K562 (cell line): ENCODE results near the gene NT5C3B. TPM values are rescaled to one million over a fixed set of nuclear protein-coding genes. Genes with fewer than 3 reads are reported as not detected.

Source experiments
- ATAC-seq: fragments of 200-7000 bp; cut with Tn5 transposase; 3 replicates; pipeline ENCODE4 v1.9.1; 2020; ENCODE audit warnings: moderate library complexity
- BruUV-seq: library from RNA; stranded (reverse); fragments of 400-500 nt; replicated peaks from 2 replicates; lab custom pipeline; 2021; lab: Mats Ljungman, UMichigan
- CTCF ChIA-PET: fragments of 300-600 bp; formaldehyde crosslinking; extraction: SDS; loops from one replicate; lab custom pipeline; 2021; ENCODE audit warnings: low intra/inter-chr PET ratio; lab: Yijun Ruan, JAX
- POLR2A ChIA-PET: fragments of 300-600, 350-650 bp; sonication (Branson Sonifier 250); formaldehyde crosslinking; extraction: SDS; loops from one replicate; lab custom pipeline; 2021; ENCODE audit warnings: antibody characterized with exemption, inconsistent platforms; lab: Yijun Ruan, JAX
- DNase-seq, 4 experiments: peaks; one replicate each; pipeline versions ENCODE4 v3.0.0 to v3.0.0-alpha.2; 2011 to 2018; ENCODE audit warnings: low spot score in 3 of 4, mixed read lengths in 3 of 4; ENCODE audit errors: extremely low read depth in 1 of 4
- FAIRE-seq: peaks from 2 replicates; lab custom pipeline; 2011; peaks lifted over from hg19 to GRCh38; lab: Jason Lieb, UNC
- H2AFZ ChIP-seq: 2 replicates; pipeline ENCODE4 v1.6.0; 2011; ENCODE audit warnings: low read depth, low read length, control low read depth, inconsistent platforms
- H3K27ac ChIP-seq: fragments of 200-600 bp; 3 replicates; pipeline ENCODE4 v1.8.0; 2011; ENCODE audit warnings: low read depth, mild to moderate bottlenecking, control low read depth, inconsistent platforms, low read length, moderate library complexity, mixed read lengths; ENCODE audit errors: extremely low read depth
- H3K27me3 ChIP-seq, 2 experiments: fragments of 300-600 bp in 1 of 2; 2 replicates in 1 of 2; 3 replicates in 1 of 2; pipeline versions ENCODE4 v1.6.0 to v1.8.0; 2011; ENCODE audit warnings: inconsistent platforms in 2 of 2, low read length in 2 of 2, mild to moderate bottlenecking in 1 of 2, mixed read lengths in 1 of 2, moderate library complexity in 1 of 2; ENCODE audit not compliant: control insufficient read depth in 2 of 2, insufficient read depth in 2 of 2
- H3K36me3 ChIP-seq: fragments of 300-600 bp; 3 replicates; pipeline ENCODE4 v1.8.0; 2011; ENCODE audit warnings: mild to moderate bottlenecking, low read length, inconsistent platforms; ENCODE audit not compliant: control insufficient read depth, insufficient read depth
- H3K4me1 ChIP-seq, 2 experiments: fragments of 200-600 bp in 1 of 2; replicated peaks in 1 of 2; 2 replicates in 1 of 2; 3 replicates in 1 of 2; pipeline versions ENCODE4 v1.5.1 to v1.8.0; 2011; ENCODE audit warnings: inconsistent platforms in 2 of 2, low read length in 2 of 2, mild to moderate bottlenecking in 1 of 2, mixed read lengths in 1 of 2, moderate library complexity in 1 of 2; ENCODE audit not compliant: control insufficient read depth in 2 of 2, insufficient read depth in 2 of 2
- H3K4me2 ChIP-seq: 2 replicates; pipeline ENCODE4 v1.6.1; 2011; ENCODE audit warnings: low read length, control low read depth, inconsistent platforms, mixed read lengths; ENCODE audit not compliant: insufficient read depth
- H3K4me3 ChIP-seq: fragments of 200-600 bp; sonication (generic), shearing (Covaris generic); 2 replicates; pipeline ENCODE4 v1.5.1; 2016; ENCODE audit warnings: control low read depth, inconsistent platforms
- H3K79me2 ChIP-seq: fragments of 200-600 bp; 3 replicates; pipeline ENCODE4 v1.8.0; 2011; ENCODE audit warnings: low read length, inconsistent platforms; ENCODE audit not compliant: control insufficient read depth, insufficient read depth
- H3K9ac ChIP-seq, 2 experiments: 2 replicates each; pipeline versions ENCODE4 v1.6.0 to v1.6.1; 2011; ENCODE audit warnings: low read depth in 2 of 2, low read length in 2 of 2, control low read depth in 1 of 2, inconsistent platforms in 1 of 2, mild to moderate bottlenecking in 1 of 2, mixed read lengths in 1 of 2; ENCODE audit not compliant: insufficient read depth in 1 of 2
- H3K9me1 ChIP-seq: one replicate; pipeline ENCODE4 v1.6.0; 2011; ENCODE audit warnings: inconsistent platforms, mild to moderate bottlenecking, low read length, moderate library complexity; ENCODE audit not compliant: control insufficient read depth, insufficient read depth
- H3K9me3 ChIP-seq: replicated peaks from 2 replicates; pipeline ENCODE4 v1.5.1; 2011; ENCODE audit warnings: low read depth, low read length, inconsistent platforms; ENCODE audit not compliant: control insufficient read depth, insufficient read depth
- H4K20me1 ChIP-seq: replicated peaks from 2 replicates; pipeline ENCODE4 v1.6.1; 2011; ENCODE audit warnings: low read length, inconsistent platforms, mixed read lengths; ENCODE audit not compliant: control insufficient read depth, insufficient read depth
- HDAC6 ChIP-seq: IDR thresholded peaks from 2 replicates; pipeline ENCODE4 v1.6.1; 2012; ENCODE audit warnings: low read depth, mild to moderate bottlenecking, control low read depth, inconsistent platforms, low read length, moderate library complexity
- KAT2B ChIP-seq: IDR thresholded peaks from one replicate; pipeline ENCODE4 v1.6.1; 2012; ENCODE audit warnings: low read depth, mild to moderate bottlenecking, control low read depth, inconsistent platforms, low read length, moderate library complexity
- MAZ ChIP-seq, 2 experiments: fragments of 450-650 bp in 1 of 2; sonication (generic) in 1 of 2; formaldehyde crosslinking; IDR thresholded peaks in 1 of 2; conservative IDR thresholded peaks in 1 of 2; 2 replicates each; pipeline versions ENCODE4 v1.4.0 to v1.5.0; 2020; ENCODE audit warnings: mild to moderate bottlenecking in 1 of 2, missing genetic modification reagents in 1 of 2
- POLR2H ChIP-seq: IDR thresholded peaks from 2 replicates; pipeline ENCODE4 v1.6.1; 2016; ENCODE audit warnings: missing genetic modification characterization, low read depth, mild to moderate bottlenecking, control low read depth, missing compliant biosample characterization, moderate library complexity
- RBM34 ChIP-seq: fragments of 200-400 bp; formaldehyde crosslinking; IDR thresholded peaks from 2 replicates; pipeline ENCODE4 v1.6.1; 2018; ENCODE audit warnings: low read length, borderline replicate concordance; ENCODE audit not compliant: insufficient read depth
- SMC3 ChIP-seq: conservative IDR thresholded peaks from 2 replicates; pipeline ENCODE4 v1.6.1; 2011; ENCODE audit warnings: low read depth, low read length, improper control_type of control experiment; ENCODE audit not compliant: insufficient read depth
- SPI1 ChIP-seq: IDR thresholded peaks from 2 replicates; pipeline ENCODE4 v1.6.1; 2011; ENCODE audit warnings: low read depth, low read length, control low read depth, borderline replicate concordance
- STAG1 ChIP-seq: sonication (generic); formaldehyde crosslinking; IDR thresholded peaks from 2 replicates; pipeline ENCODE4 v1.5.0; 2020; ENCODE audit warnings: missing genetic modification reagents, borderline replicate concordance
- TAF1 ChIP-seq: IDR thresholded peaks from 2 replicates; pipeline ENCODE4 v1.6.1; 2011; ENCODE audit warnings: mild to moderate bottlenecking, low read length, moderate library complexity; ENCODE audit not compliant: insufficient read depth, control insufficient read depth, severe bottlenecking; ENCODE audit errors: extremely low read depth
- TEAD4 ChIP-seq, 2 experiments: sonication (generic) in 1 of 2; formaldehyde crosslinking in 1 of 2; IDR thresholded peaks; 2 replicates each; pipeline versions ENCODE4 v1.6.1 to v1.8.0; 2012 to 2022; ENCODE audit warnings: borderline replicate concordance in 1 of 2, inconsistent platforms in 1 of 2, low read length in 1 of 2, mild to moderate bottlenecking in 1 of 2, missing genetic modification reagents in 1 of 2
- ZBTB11 ChIP-seq, 3 experiments: fragments of 200-800 bp in 1 of 3; fragments of 250-450 bp in 1 of 3; fragments of 450-650 bp in 1 of 3; sonication (Bioruptor Pico) in 1 of 3; sonication (Bioruptor generic) in 1 of 3; formaldehyde crosslinking in 1 of 3; IDR thresholded peaks; 2 replicates each; pipeline versions ENCODE4 v1.6.1 to v1.8.0; 2016 to 2022; ENCODE audit warnings: mild to moderate bottlenecking in 2 of 3, missing genetic modification characterization in 2 of 3, missing compliant biosample characterization in 1 of 3, moderate library complexity in 1 of 3
- ZFP30 ChIP-seq: fragments of 250-450 bp; sonication (Bioruptor Pico); IDR thresholded peaks from 2 replicates; pipeline ENCODE4 v1.8.0; 2022; ENCODE audit warnings: moderate library complexity, mild to moderate bottlenecking, inconsistent platforms, borderline replicate concordance
- ZNF133 ChIP-seq: fragments of 250-450 bp; sonication (Bioruptor Pico); IDR thresholded peaks from 2 replicates; pipeline ENCODE4 v1.4.0; 2020; ENCODE audit warnings: mild to moderate bottlenecking
- ZNF263 ChIP-seq: sonication (generic); formaldehyde crosslinking; IDR thresholded peaks from 2 replicates; pipeline ENCODE4 v1.8.0; 2022; ENCODE audit warnings: mild to moderate bottlenecking, missing genetic modification reagents, borderline replicate concordance
- WGBS: fragments of 100-300 bp; shearing (Covaris generic); methylation state at CpG from one replicate; pipeline ENCODE4 v1.1.6; 2016; ENCODE audit warnings: low coverage, mixed read lengths; ENCODE audit not compliant: insufficient coverage; ENCODE audit errors: missing lambda C conversion rate; 5-methylcytosine and 5-hydroxymethylcytosine counted together
- in situ Hi-C: fragments of 300-500 bp; cut with MboI; formaldehyde crosslinking; loops from 4 replicates; pipeline ENCODE4 v1.15.0; 2018; ENCODE audit warnings: inconsistent platforms, mixed read lengths
- intact Hi-C: fragments of 100-400 bp; cut with micrococcal nuclease; formaldehyde crosslinking; loops from 2 replicates; pipeline ENCODE4 v1.14.2; 2022
- polyA plus RNA-seq, 8 experiments: library from polyadenylated mRNA; depleted of rRNA in 4 of 8; stranded (reverse) in 5 of 8; unstranded in 3 of 8; fragments of >200 nt; fragmentation: Nextera tagmentation in 2 of 8; fragmentation: Illumina TruSeq in 1 of 8; extraction: Ambion mirVana in 2 of 8; extraction: Trizol in 1 of 8; gene quantifications; 2 replicates each; pipeline versions ENCODE4 v1.2.1 to v1.2.3, GENCODE V29; 2011 to 2014; ENCODE audit warnings: inconsistent platforms in 1 of 8, missing spikeins in 1 of 8
- total RNA-seq, 7 experiments: library from RNA; depleted of rRNA in 6 of 7; stranded (reverse); fragments of >200 nt in 6 of 7; fragmentation: Illumina TruSeq in 2 of 7; extraction: Trizol in 2 of 7; gene quantifications; 2 replicates each; pipeline versions ENCODE4 v1.2.1 to v1.2.3, GENCODE V29; 2011 to 2021; ENCODE audit warnings: low replicate concordance in 1 of 7

The NT5C3B gene
- total and polyA plus RNA-seq, 9 of the 15 experiments (the other 6 are each of a cell fraction or from before 2014, with no cell fraction given), result 2.0 to 166 (median 85.0) TPM

- ChIA-PET CTCF (interaction anchor here (0.5 to 2.5 kb wide), 4 partner anchors 16 to 63 kb away, joined by 3 to 48 read pairs (median 4); no protein-coding TSS in a partner anchor), POLR2A (interaction anchor here (0.6 to 1.1 kb wide), 3 partner anchors 16 to 134 kb away, joined by 3 to 4 read pairs (median 4); partner anchors contain the start of gene JUP)
- FAIRE-seq (peak; percentile 95), ATAC-seq (peak; percentile 87), DNase-seq (peak; percentile 79 to 86 (median 80))
- Histone ChIP-seq H2AFZ (peak overlapping the region; percentile 54), H4K20me1 (no peaks in the 10 kb centered on the region), H3K27ac (no peak overlapping the region), H3K9me3 (no peaks in the 10 kb centered on the region), H3K4me1 (peaks cover 9 to 29% of the 10 kb centered on the region in 2 experiments), H3K36me3 (no peaks in the 10 kb centered on the region), H3K9ac (peak overlapping the region in 1 of 2 experiments; percentile 11; a peak in 1 of 4 replicates), H3K27me3 (no peaks in the 10 kb centered on the region), H3K9me1 (no peaks in the 10 kb centered on the region), H3K4me2 (no peak overlapping the region), H3K4me3 (no peak overlapping the region), H3K79me2 (no peaks in the 10 kb centered on the region)
- intact Hi-C loops, result loop anchor here (1.0 to 10.0 kb wide), 4 partner anchors 17 to 157 kb away; no protein-coding TSS in a partner anchor
- in situ Hi-C loops, result loop anchor here (5.0 kb wide), 1 partner anchor 64 kb away; no protein-coding TSS in a partner anchor
- 18% methylated on average over 14 of the region's 14 CpGs for WGBS
- no TSS peak for BruUV-seq
- TF ChIP-seq ZNF263 (CRISPR knock-in tag) (peak; percentile 34; the same call in 1 of the 2 replicates), MAZ (CRISPR knock-in tag; conservative IDR thresholded peaks at IDR 0.05 in 1 of 2, IDR thresholded peaks at IDR 0.05 in 1 of 2) (0 out of 4 replicates have a peak, but pooled peaks of 1 of the 2 experiments have one; percentile 16), POLR2H (tag) (no peak), ZNF133 (CRISPR knock-in tag) (no peak), KAT2B (no peak), TAF1 (no peak), RBM34 (no peak), SPI1 (peak; percentile 37; the same call in 1 of the 2 replicates), SMC3 (peak; percentile 98), HDAC6 (no peak), ZFP30 (no peak), ZBTB11 (CRISPR knock-in tag; IDR thresholded peaks at IDR 0.05) (no peak), TEAD4 (IDR thresholded peaks at IDR 0.05; ENCODE audit: low read length) (0 out of 2 replicates have a peak, but pooled peaks have one; percentile 37), TEAD4 (CRISPR knock-in tag; IDR thresholded peaks at IDR 0.05; ENCODE audit: borderline replicate concordance) (no peak), STAG1 (CRISPR knock-in tag) (peak; percentile 67; the same call in 1 of the 2 replicates)
Measured at GRCh38 chr17:41801374-41802271, 34.4 kb downstream of the NT5C3B start.
